Measurements from ENCODE around the gene CDCP2. TPM values are rescaled to one million over a fixed set of nuclear protein-coding genes. Genes with fewer than 3 reads are reported as not detected.
A peak's percentile ranks its signal among the peaks of the same experiment; 100 is the strongest.
"Not testable (repeated sequence)": the region's sequence is repeated elsewhere in the genome, so short reads cannot be mapped to it uniquely, and the experiment has no call there.

Gene CDCP2
- total RNA-seq, 4 donors from 2014 or later: 0.19 TPM; not detected in 3

DNA sequence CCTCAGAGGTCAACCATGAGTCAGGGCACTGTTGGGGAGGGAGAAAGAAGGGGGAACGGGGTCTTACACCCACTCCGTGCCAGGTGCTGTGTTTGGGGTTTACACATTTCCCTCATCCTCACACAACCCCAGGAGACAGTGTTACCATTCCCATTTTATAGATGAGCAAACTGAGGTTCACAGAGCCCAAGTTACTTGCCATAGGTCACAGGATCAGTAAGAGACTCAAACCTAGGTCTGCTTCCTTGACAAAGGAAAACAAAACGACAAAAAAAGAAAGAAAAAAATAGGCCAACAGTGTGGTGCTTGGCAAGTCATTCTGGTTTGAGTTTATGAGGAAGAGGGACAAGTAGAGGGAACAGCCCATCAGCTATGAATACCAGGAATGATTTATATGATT, 16.3 kb upstream of the CDCP2 start:
- H3K9me3 ChIP-seq: no peaks in the 10 kb centered on the region
- peaks cover 0 to under 1% (median 0%) of the 10 kb centered on the region in 3 donors for H3K36me3 ChIP-seq
- peaks cover 7 to 25% (median 12%) of the 10 kb centered on the region in 3 donors for H3K4me1 ChIP-seq
- no peak for DNase-seq
- no peak overlapping the region for H3K4me3 ChIP-seq
- H3K27ac ChIP-seq: no peak overlapping the region
- no peak for TF ChIP-seq POLR2A (IDR thresholded peaks at IDR 0.05)
- no peak for TF ChIP-seq CTCF (IDR thresholded peaks at IDR 0.05)
- no peaks in the 10 kb centered on the region for H3K27me3 ChIP-seq
- intact Hi-C loops (cut with DNase I): no loop called here
- 56 to 57% methylated on average over 3 of the region's 3 CpGs for WGBS, 2 donors

- no peak for DNase-seq
- H3K4me3 ChIP-seq: no peak overlapping the region
- H3K27me3 ChIP-seq: no peaks in the 10 kb centered on the region
- peak overlapping the region in 2 of 4 donors; percentile 38 to 61 for H3K27ac ChIP-seq
- no peak for TF ChIP-seq CTCF (IDR thresholded peaks at IDR 0.05)
- no peaks in the 10 kb centered on the region for H3K9me3 ChIP-seq
- no peaks in the 10 kb centered on the region for H3K36me3 ChIP-seq
- intact Hi-C loops (cut with DNase I): no loop called here
- peaks cover 7 to 32% (median 17%) of the 10 kb centered on the region in 3 donors for H3K4me1 ChIP-seq
- WGBS, 2 donors: 82 to 84% methylated on average over 4 to 6 of the region's 8 CpGs
Measured at GRCh38 chr1:54168206-54168965, 15.6 kb upstream of the CDCP2 start.

- Histone ChIP-seq H3K36me3 (no peaks in the 10 kb centered on the region), H3K9me3 (no peaks in the 10 kb centered on the region), H3K27ac (peak overlapping the region; percentile 5 to 61 (median 26)), H3K4me3 (no peak overlapping the region), H3K4me1 (peaks cover 7 to 40% (median 20%) of the 10 kb centered on the region in 3 donors), H3K27me3 (no peaks in the 10 kb centered on the region)
- WGBS, 2 donors: 30 to 39% methylated on average over 6 to 9 of the region's 9 CpGs
- intact Hi-C loops (cut with DNase I): no loop called here
- no peak for TF ChIP-seq POLR2A (IDR thresholded peaks at IDR 0.05)
- DNase-seq: no peak
Measured at GRCh38 chr1:54167422-54168139, 14.8 kb upstream of the CDCP2 start.

GRCh38 chr1:54166357-54166756, 13.6 kb upstream of the CDCP2 start:
- H3K9me3 ChIP-seq; H3K27ac ChIP-seq; H3K27me3 ChIP-seq; H3K36me3 ChIP-seq; H3K4me3 ChIP-seq; intact Hi-C loops (cut with DNase I); DNase-seq: not testable (repeated sequence)
- WGBS, 2 donors: 91 to 96% methylated on average over 6 to 7 of the region's 8 CpGs
- H3K4me1 ChIP-seq: peaks cover 7 to 46% (median 20%) of the 10 kb centered on the region in 3 donors

DNA sequence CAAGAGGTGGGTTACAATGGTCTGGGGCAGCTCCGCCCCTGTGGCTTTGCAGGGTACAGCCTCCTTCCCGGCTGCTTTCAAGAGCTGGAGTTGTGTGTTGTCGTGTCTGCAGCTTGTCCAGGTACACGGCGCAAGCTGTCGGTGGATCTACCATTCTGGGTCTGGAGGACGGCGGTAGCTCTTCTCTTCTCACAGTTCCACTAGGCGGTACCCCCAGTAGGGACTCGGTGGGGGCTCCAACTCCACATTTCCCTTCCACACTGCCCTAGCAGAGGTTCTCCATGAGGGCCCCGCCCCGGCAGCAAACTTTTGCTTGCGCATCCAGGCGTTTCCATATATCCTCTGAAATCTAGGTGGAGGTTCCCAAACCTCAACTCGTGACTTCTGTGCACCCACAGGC, 12.3 kb upstream of the CDCP2 start:
- Histone ChIP-seq H3K36me3 (no peaks in the 10 kb centered on the region), H3K4me1 (peaks cover 7 to 46% (median 20%) of the 10 kb centered on the region in 3 donors), H3K9me3 (no peaks in the 10 kb centered on the region), H3K27ac (no peak overlapping the region), H3K27me3 (no peaks in the 10 kb centered on the region), H3K4me3 (no peak overlapping the region)
- intact Hi-C loops (cut with DNase I): no loop called here
- WGBS, 2 donors: 96 to 97% methylated on average over 7 to 14 of the region's 15 CpGs
- TF ChIP-seq CTCF (IDR thresholded peaks at IDR 0.05) (no peak), POLR2A (IDR thresholded peaks at IDR 0.05) (no peak)
- DNase-seq: no peak

GRCh38 chr1:54163573-54163972, 10.8 kb upstream of the CDCP2 start:
- no peaks in the 10 kb centered on the region for H3K9me3 ChIP-seq
- no peaks in the 10 kb centered on the region for H3K27me3 ChIP-seq
- no peaks in the 10 kb centered on the region for H3K36me3 ChIP-seq
- DNase-seq: no peak
- no peak overlapping the region for H3K27ac ChIP-seq
- 82 to 84% methylated on average over 3 to 5 of the region's 5 CpGs for WGBS, 2 donors
- H3K4me1 ChIP-seq: peaks cover 6 to 40% (median 20%) of the 10 kb centered on the region in 3 donors
- TF ChIP-seq CTCF (IDR thresholded peaks at IDR 0.05): no peak
- no peak for TF ChIP-seq POLR2A (IDR thresholded peaks at IDR 0.05)
- no peak overlapping the region for H3K4me3 ChIP-seq
- intact Hi-C loops (cut with DNase I): no loop called here

Data from esophagus squamous epithelium (tissue), 5 donors.